ENCODE results near the gene NEURL3.

The NEURL3 gene

DNA sequence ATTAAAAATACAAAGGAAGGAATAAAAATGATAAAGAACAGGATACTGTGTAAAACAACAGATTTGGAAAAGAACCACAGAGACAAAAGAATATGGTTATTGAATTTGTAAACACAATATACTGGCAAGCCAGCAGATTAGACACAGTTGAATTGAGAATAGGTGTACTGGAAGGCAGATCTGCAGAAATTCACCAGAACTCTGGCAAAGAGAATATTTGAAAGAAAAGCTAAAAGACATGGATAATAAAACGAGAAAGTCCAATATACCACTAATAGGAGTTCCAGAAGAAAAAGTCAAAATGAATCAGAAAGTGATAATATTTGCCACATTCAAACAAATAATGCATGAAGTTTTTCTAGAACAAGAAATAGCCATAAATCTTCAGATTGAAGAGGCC lies 11.9 kb upstream of the NEURL3 start:
- no peak overlapping the region for H3K27ac ChIP-seq
- TF ChIP-seq, protein P1, sequence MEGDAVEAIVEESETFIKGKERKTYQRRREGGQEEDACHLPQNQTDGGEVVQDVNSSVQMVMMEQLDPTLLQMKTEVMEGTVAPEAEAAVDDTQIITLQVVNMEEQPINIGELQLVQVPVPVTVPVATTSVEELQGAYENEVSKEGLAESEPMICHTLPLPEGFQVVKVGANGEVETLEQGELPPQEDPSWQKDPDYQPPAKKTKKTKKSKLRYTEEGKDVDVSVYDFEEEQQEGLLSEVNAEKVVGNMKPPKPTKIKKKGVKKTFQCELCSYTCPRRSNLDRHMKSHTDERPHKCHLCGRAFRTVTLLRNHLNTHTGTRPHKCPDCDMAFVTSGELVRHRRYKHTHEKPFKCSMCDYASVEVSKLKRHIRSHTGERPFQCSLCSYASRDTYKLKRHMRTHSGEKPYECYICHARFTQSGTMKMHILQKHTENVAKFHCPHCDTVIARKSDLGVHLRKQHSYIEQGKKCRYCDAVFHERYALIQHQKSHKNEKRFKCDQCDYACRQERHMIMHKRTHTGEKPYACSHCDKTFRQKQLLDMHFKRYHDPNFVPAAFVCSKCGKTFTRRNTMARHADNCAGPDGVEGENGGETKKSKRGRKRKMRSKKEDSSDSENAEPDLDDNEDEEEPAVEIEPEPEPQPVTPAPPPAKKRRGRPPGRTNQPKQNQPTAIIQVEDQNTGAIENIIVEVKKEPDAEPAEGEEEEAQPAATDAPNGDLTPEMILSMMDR (IDR thresholded peaks at IDR 0.05): no peak
- TF ChIP-seq ZFX (IDR thresholded peaks at IDR 0.05; ENCODE audit: borderline replicate concordance): no peak

DNA sequence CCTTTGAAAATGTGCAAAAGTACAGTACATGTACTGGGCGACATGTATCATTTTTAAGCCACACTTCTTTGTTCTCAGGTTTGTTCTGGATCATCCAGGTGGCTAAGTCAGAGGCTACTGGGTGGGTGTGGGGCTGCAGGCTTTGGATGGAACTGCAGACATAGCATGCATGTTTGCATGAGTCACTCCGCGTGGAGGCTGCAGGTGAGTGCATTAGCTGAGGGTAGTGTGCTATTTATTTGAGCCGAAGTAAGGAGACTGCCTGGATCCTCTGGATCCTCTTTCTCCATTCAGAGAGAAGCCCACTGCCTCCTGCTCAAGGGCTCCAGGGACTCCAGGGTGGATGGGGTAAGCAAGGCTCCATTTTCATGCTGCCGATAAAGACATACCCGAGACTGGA lies 9.4 kb upstream of the NEURL3 start:
- no peak for TF ChIP-seq ZFX (IDR thresholded peaks at IDR 0.05; ENCODE audit: borderline replicate concordance)
- TF ChIP-seq, protein P1 (IDR thresholded peaks at IDR 0.05): no peak
- no peak overlapping the region for H3K27ac ChIP-seq

DNA sequence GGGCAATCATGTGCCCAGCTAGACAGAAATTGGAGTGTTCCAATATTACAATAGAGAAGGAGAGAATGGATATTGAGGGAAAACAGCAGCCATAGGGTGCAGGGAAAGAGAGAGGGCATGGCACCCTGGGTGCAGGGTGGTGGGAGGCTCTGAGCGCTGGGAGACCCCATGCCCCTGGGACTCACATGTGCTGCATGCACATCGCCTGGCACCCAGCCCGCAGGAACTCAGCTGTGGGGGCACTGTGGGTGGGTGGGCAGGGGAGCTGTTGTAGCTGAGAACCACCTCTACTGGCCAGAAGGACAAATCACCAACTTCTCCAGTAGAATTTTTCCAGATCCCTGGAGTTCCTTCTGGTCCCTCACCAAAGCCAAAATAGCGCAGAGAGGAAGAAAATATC lies 7.2 kb upstream of the NEURL3 start:
- TF ChIP-seq, protein P1 (IDR thresholded peaks at IDR 0.05): no peak
- no peak for TF ChIP-seq ZFX (IDR thresholded peaks at IDR 0.05; ENCODE audit: borderline replicate concordance)
- no peak overlapping the region for H3K27ac ChIP-seq

DNA sequence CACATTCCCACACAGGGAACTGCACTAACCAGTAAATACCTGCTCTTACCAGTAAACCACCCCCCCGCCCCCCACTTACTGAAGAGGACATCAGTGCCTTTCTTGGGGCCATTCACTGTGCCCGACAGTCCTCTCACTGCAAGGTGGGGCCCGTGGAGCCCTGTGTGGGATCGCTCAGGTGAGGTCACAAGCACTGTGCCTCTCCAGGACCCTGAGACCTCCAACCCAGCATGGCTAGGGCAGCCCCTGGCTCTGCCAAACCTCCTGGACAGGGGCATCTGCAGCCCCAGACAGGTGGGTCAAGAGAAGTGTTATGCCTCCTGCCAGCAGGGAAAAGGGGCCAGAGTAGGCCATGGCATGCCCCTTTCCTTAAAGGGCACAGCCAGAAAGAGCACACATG lies 6.7 kb upstream of the NEURL3 start:
- no peak overlapping the region for H3K27ac ChIP-seq
- TF ChIP-seq ZFX (IDR thresholded peaks at IDR 0.05; ENCODE audit: borderline replicate concordance): no peak
- TF ChIP-seq, protein P1 (IDR thresholded peaks at IDR 0.05): no peak

DNA sequence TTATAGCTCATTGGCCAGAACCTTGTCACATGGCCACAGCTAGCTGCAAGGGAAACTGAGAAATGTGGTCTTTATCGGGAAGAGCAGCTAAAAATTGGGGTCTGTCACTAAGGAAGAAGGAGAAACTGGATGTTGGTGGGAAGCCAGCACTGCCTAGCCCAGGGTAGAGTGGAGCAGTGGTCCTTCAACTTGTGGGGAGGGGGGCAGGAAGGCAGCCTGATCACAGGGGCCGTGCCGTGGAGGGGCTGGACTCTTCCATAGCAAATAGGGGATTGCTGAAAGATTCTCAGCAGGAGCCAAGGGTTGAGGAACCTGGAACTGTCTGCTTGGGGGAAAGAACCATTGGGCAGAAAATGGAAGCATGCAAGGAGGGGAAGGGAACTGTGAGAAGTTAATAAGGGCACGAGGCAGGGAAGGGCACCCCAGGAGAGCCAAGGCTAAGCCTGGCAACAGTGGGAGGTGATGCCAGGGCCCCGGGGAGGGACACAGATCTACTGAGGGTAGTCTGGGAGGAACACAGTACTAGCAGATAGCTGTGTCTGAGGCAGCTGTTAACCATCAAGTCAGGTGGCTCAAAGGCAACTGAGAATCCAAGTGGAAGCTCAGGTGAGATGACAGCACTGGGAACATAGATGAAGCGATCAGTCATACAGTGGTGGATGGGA lies 5.9 kb upstream of the NEURL3 start:
- H3K27ac ChIP-seq: no peak overlapping the region
- TF ChIP-seq, protein P1 (IDR thresholded peaks at IDR 0.05): no peak
- TF ChIP-seq ZFX (IDR thresholded peaks at IDR 0.05; ENCODE audit: borderline replicate concordance): no peak

DNA sequence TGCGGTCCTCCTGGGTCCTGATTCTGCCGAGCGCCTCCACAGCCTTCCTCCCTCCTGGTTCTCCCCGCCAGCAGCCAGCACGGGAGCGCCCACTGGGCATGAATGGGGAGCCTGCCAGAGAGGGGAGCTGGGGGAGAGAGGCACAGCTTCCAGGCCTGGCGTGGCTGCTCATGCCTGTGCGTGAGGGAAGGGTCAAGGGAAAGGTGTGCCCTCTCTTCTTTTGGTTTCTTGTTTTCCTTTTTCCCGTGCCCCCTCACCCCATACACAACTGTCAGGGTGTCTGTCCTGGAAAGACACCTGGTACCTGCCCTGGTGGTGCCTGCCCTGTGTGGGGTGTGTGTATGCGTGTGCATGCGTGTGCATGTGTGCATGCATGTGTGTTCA lies 4.7 kb upstream of the NEURL3 start:
- H3K27ac ChIP-seq: no peak overlapping the region

More for the DNA sequence above, 4.7 kb upstream of the NEURL3 start:
- TF ChIP-seq, protein P1 (IDR thresholded peaks at IDR 0.05): no peak
- no peak for TF ChIP-seq ZFX (IDR thresholded peaks at IDR 0.05; ENCODE audit: borderline replicate concordance)

Measured in 22Rv1 (cell line).